ENCODE results near the gene GRK6.
"Not testable (repeated sequence)": the region's sequence is repeated elsewhere in the genome, so short reads cannot be mapped to it uniquely, and the experiment has no call there.

Gene GRK6

DNA sequence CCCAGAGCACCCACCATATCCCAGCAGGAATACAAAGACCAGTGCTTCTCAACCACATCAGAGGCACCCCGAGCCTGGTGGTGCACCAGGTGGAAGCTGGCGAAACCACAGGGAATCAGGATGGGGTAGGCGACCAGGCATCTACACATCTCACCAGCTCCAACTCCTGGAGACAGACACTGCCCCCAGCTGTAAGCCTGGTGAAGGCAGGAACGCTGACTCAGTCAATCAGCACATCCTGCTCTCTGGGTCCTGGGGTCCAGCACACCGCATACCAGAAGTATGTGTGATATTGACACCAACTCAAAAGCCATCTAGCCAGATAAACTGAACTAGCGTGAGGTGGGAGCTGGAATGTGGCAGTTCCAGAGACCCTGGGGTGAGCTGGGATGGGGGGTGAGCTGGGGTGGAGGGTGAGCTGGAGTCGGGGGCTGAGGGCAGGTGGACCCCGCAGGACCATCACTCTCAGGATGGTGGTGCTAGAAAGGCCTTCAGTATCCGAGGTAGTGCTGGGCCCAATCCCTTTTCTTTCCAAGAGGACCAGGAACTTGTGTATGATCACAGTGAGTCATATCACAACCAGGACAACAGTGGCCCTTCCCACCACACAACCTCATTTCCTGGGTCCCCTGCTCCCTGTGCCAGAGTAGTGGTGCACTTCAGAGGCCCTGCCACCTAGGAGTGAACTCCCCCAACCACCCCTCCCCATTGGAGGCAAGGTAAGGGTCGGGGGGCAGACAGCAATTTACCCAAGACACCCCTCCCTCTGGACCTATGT is 44.5 kb downstream of the GRK6 start:
- DNase-seq (ENCODE audit: low read depth in 2 of 2): no peak

DNA sequence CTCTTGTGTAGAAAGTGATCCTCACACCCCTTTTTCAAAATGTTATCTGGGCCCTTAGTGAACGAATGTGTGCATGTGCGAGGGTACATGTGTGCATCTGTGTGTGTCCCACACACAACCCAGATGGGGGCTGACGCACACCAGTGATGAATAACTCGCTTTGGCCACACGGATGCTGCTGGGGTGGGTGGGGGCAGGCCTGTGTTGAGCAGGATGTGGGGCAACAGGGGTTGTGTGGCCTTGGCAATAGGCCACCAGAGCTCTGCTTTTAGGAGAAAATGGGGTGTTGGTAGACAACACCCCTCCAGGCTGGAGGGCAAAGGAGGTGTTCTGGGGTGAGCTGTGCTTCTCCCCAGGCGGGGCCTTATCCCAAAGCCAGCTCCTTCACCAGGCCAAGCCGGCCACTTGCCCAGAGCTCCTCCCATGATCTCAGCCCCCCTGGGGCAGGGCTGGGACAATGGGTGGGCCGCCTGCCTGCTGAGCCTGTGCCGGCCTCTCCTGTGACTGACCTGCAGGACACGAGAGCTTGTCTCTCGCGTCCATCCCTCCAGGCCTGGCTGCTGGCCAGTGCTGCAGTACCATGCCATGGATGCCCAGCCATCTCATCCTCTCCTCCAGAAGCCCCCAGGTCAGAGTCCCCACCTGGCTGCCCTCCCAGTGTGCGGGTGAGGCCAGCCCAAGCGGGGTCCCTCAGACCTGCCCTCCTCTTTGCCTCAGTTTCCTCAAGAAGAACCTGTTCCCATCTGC is 45.3 kb downstream of the GRK6 start:
- DNase-seq (ENCODE audit: low read depth in 2 of 2): no peak

DNA sequence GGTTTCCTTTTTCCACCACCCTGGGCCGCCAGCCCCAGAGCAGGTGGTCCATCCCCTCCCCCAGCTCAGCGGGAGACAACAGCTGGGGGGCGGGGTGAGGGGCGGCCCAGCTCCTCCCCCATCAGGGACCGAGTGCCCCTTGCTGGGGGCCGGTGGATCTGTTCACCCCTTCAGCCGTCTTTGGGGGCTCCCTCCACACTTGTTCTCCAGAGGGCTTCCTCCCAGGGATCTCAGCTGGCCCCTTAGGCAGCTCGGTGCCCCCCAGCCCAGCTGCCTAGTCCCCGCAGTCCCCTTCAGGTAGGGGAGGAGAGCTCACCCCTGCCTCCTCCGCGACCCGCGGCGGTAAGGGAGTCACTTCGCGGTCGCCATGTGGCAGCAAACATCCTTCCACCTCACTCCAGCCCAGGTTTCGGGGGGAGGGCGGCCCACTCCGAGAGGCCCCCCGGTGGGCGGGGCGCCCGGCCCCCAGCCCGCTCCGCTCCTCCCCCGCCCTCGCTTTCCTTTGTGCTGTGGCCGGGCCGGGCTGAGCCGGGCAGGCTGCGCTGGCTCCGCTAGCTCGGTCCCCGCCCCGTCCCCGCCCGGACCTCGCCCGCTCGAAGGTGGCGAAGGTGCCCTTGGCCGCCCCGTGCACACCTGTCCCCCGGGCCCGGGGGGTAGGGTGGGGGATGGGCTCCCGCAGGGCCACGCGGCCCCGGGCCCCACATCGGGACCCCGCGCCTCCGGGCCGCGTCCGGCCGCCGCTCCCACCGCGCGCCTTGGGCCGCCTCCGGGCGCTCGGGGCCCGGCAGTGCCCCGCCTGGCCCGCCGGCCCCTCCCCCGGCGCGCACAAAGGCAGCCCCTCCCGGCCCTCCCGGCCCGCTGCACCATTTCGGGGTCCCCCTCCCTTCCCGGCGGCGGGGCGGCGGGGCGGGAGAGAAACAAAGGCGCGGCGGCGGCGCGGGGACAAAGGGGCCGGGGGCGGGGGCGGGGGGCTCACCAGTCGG is 46.3 kb downstream of the GRK6 start:
- no peak for DNase-seq (ENCODE audit: low read depth in 2 of 2)

DNA sequence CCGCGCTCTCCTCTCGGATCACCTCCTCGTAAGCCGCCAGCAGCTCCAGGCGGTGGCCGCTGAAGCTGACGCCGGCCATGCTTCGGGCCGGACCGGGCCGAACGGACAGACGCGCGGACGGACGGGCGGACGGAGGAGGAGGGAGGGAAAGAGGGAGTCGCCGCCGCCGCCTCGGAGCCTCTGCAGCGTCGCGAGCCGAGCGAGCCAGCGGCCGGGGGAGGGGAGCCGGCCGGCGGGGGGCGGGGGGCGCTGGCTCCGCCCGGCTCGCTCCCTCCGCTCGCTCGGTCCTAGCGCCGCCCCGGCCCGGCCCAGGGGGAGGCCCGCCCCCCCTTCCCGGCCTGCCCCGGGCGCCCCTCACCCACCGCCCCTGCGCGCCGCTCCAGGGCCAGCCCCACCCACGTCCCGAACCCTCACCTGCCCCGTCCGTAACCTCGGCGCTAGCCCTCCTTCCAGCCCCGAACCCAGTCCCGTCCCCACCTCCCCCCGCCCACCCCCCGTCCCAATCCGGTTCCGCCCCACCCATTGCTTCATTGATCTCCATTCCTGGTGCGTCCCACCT is 47.0 kb downstream of the GRK6 start, which contains the start of gene DBN1:
Gene DBN1, minus strand, starts transcription at position 192 of the 559 bp plus-strand sequence. Its CDS starts 113 bp downstream, at position 79.
- no peak for DNase-seq (ENCODE audit: low read depth in 2 of 2)

DNA sequence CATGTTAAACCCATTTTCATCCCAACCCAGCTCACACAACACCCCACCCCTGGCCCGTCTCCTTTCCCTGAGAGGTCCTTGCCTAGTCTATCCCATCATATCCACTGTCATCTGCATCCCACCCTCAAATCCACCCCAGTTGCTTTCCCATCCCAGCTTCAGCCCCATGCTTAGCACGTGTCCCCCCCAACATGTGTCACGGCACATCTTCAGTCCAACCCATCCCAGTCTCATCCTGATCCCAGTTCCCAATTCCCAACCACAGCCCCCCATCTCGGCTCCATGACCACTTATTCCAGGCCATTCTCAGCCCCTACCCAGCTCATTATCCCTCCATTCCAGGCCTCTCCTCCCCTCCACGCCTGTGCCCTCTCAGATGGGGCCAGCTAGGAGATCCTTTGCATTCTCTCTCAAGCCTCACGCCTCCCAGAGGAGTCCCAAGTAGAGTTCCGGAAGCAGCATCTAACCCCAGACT is 47.6 kb downstream of the GRK6 start:
- DNase-seq (ENCODE audit: low read depth in 2 of 2): no peak

DNA sequence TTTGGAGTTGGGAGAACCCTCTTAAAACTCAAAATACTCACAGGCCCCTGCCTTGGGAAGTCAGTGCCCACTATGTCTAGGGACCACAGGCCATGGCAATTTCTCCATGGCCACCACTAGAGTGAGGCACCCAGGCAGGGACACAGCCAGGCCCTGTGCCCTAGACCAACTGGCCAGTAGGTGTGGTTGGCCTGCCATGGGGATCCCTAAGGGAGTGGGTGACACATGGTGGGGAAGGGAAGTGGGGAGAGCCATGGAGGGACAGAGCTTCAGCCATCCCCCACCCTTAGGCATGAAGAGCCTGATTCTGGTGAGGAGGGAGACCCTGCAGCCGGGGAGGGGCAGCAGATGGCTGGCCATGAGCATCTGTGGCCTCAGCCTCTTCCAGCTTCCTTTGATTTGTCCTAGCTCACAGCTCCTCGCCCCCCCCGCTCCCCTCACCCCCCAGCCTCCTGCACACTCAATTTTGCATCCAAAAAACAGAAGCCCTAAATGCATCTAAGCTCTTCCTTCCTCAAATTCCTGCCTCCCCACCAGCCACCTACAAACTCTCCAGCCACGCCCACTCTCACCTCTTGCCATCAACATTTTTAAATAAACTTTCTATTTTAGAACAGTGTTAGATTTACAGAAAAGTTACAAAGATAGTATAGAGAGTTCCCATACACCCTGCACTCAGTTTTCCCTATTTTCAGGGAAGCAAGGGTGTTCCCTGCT is 48.5 kb downstream of the GRK6 start:
- DNase-seq (ENCODE audit: low read depth in 2 of 2): no peak

DNA sequence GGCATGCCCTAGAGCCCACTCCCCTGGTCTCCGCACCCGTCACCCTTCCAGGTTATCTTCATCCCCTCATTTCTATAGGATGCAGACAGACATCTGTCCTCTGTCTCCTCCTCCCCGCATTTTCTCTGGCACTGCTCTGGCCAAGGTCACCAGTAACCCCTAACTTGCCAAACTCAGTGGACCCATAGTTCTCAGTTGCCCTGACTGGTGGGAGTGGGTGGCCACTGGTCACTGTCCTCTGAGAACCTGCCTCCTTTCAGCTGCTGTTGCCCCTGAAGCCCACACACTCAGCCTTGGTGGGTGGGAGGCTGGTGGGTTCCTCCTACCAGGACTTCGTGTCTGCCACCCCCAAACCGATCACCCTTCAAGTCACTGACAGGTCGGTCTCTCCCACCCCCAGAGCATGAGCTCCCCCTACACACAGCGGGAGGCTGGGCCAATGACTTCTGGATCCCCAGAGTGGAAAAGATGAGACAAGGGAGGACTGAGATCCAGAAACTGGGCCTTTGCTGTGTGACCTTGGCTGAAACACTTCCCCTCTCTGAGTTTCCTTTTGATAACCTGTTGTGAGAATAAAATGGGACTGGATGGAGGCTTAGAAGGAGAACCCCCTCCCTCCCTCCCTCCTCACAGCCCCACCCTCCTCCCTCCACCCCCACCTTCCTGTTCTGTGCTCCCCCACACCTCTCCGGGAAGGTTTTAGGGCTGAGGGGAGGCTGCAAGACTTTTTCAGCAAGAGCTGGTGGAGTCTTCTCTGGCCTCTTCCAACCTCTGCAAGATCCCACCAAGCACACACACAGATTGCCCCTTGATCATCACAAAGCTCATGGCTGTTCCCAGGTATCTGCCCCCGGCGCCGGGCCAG is 49.3 kb downstream of the GRK6 start:
- DNase-seq (ENCODE audit: low read depth in 2 of 2): no peak

DNA sequence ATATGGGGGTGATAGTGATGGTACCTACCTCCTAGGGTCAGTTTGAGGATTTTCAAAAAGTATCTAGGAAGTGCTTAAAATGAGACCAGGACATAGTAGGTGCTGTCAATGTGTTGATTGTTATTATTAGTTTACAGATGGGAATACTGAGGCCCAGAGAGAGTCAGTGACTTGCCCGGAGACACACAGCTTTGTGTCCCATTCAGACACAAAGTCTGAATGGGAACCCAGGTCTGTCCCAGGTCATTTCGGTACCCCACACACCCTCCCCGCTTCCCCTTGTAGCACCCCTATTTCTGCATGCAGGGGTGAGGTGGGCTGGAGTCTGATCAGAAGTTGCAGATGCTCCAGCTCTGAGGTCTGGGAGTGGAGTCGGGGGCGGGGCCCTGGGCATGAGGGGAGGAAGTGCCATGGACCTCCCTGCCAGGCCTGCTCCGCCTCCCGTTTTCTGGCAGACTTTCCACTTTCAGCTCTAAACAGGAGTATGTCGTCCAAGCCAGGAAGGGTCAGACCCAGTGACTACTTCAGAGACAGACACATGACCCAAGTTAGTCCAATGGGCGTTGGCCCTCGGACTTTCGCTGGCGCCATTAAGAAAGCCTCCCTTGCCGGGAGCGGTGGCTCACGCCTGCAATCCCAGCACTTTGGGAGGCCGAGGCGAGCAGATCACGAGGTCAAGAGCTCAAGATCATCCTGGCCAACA is 50.2 kb downstream of the GRK6 start:
- no peak for DNase-seq (ENCODE audit: low read depth in 2 of 2)

DNA sequence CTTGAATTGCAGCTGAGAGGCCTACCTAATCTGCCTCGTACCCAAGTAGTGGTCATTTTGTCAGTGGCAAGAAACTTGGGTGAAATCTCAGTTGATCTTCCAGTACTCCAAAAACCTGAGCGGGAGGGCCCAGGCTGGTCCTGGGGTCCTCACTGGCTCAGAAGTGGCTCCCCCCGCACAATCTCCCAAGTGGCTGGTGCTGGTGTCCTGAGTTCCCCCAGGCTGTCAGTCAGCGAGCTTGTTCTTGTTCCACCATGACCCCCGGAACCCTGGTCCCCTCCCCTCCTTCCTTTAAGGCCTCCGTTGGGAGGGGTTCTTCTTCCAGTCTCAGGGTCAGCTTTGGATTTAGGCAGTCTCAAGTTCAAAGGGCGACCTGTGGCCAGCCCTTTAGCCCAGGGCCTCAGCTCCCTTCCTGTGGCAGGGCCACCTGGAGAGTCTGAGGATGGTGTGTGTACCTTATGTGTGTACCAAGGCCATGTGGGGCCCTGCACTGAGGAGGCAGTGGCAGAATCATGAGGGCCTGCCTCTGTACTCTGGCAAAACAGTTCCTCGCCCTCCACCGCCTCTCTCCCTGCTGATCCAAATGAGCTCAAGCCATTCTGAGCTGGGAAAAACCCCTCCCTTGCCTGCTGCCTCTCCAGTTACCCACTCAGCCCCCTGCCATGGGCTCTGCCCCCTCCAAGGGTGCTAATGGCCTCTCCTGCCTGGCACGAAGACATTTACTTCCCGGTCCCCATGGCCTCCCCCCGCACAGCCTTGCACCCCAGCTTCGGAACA is 51.4 kb downstream of the GRK6 start:
- no peak for DNase-seq (ENCODE audit: low read depth in 2 of 2)

DNA sequence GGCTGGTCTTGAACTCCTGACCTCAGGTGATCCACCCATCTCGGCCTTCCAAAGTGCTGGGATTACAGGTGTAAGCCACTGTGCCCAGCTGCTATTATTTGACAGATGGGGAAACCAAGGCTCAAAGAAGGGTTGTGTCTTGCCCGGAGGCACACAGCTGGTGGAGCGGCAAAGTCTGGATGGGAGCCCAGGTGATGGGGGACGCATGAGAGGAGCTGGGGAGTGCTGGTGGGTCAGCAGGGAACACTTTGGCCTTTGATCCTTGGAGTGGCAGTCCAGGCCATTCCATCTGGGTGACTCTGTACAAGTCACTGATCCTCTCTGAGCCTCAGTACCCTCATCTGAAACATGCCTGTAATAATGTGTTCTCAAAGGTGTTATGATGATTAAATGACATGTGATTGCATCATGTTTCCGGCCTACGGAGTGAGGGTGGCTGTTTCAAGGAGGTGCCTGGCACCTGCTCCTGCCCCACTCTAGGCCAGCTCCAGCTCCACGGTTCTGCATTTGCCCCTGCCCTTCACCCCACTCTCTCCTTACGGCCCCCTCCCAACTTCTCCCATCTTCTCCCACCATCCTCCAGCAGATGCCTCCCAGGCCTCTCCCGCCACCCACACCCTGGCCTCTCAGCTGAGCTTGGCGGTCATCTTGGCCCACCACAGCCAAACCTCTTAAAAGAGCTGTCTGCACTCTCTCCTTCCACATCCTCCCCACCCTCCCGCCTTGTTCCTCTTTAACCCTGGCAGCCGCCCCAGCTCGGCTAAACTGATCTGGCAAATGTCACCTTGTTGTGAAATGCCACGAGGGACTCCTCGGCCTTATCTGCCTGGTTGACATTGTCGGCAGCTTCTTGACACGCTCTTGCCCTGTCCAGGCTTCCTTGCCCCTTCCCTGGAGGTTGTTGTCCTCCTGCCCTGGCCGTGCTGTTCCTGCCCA is 52.5 kb downstream of the GRK6 start:
- no peak for DNase-seq (ENCODE audit: low read depth in 2 of 2)

DNA sequence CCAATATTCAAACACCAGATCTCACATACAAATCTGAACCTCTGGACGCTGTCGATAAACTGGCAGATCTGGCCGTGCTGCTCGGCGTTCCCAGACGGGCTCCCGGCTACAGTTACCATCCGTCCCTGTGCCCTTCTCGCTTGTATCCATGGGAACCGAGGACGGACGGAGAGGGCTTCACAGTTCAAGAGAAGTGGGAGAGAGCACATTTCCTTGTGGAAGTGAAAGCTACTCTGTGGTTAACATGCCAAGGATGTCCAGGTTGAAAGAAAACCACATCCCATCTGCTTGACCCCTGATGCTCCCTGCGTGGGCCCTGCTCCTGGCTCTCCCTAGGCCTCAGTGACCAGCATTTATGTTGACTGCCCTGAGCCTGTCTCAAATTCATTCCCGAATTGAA is 53.3 kb downstream of the GRK6 start:
- no peak for DNase-seq (ENCODE audit: low read depth in 2 of 2)

DNA sequence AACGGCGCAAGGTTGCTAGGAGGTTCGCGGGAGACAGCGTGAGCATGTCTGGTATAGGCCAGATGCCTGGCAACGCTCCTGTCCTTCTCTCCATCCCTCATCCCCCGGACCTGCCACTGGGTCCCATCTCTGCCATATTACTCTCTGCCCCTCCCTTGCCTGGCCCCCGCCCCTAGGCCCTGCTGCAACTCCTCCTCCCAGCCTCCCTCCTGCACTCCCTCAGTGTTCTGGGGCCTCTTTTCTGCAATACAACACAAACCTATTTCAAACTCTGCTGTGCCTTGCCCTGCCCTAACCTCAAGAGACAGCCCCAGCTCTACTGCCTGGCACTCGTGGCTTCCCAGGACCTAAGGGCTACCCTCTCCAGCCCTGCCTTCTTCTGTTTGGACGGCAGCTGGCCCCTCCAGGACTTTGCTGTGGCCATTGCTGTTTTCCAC is 55.9 kb downstream of the GRK6 start:
- no peak for DNase-seq (ENCODE audit: low read depth in 2 of 2)

DNA sequence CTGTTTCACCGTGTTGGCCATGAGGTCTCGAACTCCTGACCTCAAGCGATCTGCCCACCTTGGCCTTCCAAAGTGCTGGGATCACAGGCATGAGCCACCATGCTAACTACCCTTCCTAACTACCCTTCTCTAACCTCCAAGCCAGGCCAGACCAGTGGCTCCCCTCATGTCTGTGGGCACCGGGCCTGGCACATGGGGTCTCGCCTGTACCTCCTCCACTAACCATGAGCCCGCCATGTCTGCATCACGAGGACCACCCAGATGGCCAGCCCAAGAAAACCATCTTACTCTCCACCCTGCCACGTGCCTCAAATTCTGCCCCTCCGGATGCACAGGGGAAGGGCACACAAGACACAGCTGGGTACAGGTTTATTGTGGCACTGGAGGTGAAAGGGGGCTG is 56.6 kb downstream of the GRK6 start:
- no peak for DNase-seq (ENCODE audit: low read depth in 2 of 2)

DNA sequence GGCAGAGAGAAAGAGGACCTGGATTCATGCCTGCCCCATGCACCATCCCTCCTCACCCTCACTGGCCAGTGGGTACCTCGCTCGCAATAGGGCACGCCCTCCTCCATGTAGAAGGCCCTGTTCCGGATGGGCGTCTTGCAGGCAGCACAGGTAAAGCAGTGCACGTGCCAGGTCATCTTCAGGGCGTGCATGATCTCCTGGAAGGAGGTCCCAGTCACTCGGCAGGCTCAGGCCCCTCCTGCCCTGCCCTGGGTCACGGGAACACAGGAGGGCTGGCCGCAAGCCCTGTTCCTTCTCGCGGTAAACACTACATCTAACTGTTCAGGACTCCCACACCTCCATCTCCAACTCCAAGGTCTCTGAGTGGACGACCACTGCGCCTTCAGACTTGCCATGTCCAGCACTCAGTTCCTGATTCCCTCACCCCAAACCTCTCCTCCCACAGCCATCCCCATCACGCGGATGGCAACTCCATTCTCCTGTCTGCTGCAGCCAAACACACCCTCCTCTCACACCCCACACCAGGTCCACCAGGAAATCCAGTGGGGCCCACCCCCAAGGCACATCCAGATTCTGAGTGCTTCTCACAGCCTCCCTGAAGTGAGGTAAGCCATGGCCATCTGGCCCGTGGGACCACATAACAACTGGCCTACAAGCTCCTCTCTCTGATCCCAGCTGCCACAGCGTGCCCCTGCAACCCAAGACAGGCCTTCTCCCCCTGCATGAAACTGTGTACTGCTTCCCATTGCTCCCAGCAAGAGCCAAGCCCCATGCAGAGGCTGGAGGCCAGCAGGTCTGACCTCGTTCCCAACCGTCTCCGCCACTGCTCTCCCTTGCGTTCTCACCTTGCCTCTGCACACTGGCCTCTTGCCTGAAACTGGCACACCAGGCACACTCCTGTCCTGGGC is 57.8 kb downstream of the GRK6 start:
- no peak for DNase-seq (ENCODE audit: low read depth in 2 of 2)

DNA sequence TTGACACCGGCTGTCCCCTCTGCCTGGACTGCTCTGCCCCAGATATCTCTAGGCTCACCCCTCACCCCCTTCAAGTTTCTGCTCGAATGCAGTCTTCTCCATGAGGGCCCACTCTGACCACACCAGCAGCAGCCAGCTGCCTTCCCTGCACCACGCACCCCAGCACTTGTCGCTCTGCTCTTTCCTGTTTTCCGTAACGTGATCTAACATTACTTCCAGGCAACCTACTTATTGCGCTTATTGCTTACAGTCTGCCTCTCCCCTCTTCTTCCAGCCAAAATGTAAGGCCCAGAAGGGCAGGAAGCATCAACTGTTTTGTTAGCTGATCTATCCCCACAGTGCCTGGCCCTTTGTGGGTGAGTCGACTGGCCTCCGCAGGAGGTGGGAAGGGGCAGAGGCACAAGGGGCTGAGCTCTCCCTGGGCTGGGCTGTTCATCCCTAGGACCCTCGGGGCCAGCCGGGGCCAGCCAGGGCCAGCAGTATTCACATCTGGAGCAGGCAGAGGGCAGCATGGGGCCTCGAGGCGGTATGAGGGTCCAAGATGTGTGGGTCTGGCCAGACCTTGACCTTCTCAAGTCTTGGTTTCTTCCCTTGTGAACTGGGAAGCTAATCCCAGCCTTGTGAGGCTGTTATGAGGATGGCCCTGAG is 58.5 kb downstream of the GRK6 start:
- DNase-seq (ENCODE audit: low read depth in 2 of 2): no peak

DNA sequence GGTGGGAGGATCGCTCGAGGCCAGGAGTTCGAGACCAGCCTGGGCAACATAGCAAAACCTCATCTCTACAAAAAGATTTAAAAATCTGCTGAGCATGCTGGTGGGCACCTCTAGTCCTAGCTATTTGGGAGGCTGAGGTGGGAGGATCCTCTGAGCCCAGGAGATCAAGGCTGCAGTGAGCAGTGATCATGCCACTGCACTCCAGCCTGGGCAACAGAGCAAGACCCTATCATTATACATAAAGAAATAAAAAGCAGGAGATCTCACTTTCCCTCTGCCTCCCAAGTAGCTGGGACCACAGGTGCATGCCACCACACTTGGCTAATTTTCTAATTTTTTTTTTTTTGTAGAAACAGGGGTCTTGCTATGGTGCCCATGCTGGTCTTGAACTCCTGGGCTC is 59.3 kb downstream of the GRK6 start:
- DNase-seq (ENCODE audit: low read depth in 2 of 2): not testable (repeated sequence)
